ENCODE measurements around the gene ACTG1.

ACTG1 gene

DNA sequence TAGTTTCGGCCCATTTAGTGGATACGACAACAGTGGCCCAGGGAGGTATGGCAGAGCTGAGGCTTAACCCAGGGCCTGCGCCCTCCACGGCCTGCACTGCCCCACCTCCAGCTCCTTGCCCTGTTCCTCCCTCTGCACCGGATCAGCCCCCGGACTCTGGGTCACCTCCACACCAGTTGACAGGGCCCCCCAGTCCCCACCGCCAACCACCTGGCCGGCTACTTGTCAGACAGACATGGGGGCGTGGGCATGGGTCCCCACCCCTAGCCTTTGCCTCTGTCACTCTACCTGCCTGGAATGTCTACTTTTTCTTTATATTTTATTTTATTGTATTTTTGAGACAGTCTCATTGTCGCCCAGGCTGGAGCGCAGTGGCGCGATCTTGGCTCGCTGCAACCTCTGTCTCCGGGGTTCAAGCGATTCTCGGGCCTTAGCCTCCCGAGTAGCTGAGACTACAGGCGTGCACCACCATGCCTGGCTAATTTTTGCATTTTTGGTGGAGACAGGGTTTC, 3.0 kb upstream of the ACTG1 start:
- DNase-seq, result no peak

DNA sequence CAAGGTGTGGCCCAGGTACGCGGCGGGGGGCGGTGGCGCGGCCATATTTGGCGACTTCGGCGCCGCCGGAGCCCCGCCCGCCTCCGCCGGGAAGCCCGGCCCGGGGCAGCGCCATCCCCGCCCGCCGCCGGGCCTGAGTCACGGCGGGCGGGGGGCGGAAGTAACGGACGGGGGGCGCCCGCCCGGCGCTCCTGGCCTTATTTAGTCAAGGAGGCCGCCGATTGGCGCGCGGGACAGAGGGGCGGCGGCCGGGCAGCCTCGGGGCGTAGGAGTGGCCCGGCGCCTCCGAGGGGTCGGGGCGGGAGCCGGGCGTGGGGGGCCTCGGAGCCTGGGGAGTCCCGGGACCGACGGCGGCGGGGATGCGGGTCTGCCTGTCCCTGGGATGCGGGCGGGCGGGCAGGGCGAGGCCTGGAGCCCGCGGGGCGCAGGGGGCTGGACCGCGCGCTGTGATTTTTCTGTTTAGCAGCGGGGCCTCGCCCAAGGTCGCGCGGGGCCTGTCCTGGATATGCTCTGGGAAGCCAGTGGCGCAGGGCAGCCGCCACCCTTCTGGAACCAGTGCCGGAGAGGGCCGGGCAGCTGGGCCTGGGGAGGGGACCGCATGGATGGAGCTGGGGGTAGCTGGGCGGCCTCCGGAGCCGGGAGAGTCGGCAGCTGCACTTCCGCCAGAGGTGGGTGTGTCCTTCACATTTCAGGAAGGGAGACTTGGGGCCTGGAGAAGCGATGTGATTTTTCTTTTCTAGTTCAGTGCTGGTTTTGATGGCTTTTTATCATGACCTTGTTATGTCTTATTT, 2.3 kb upstream of the ACTG1 start:
- DNase-seq, result peak; percentile 39

DNA sequence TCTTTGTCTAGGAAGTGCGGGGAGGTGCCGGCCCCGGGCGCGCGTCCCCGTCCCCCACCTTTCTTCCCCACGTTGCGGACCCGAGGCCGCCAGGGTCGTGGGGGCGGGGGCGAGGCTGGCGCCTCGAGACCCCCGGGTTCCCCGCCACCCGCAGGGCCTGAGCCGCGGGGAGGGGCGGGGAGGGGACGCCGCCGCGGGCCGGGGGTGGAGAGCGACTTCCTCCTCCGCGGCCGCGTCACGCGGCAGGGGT, 1.8 kb upstream of the ACTG1 start:
- DNase-seq, result peak; percentile 71

DNA sequence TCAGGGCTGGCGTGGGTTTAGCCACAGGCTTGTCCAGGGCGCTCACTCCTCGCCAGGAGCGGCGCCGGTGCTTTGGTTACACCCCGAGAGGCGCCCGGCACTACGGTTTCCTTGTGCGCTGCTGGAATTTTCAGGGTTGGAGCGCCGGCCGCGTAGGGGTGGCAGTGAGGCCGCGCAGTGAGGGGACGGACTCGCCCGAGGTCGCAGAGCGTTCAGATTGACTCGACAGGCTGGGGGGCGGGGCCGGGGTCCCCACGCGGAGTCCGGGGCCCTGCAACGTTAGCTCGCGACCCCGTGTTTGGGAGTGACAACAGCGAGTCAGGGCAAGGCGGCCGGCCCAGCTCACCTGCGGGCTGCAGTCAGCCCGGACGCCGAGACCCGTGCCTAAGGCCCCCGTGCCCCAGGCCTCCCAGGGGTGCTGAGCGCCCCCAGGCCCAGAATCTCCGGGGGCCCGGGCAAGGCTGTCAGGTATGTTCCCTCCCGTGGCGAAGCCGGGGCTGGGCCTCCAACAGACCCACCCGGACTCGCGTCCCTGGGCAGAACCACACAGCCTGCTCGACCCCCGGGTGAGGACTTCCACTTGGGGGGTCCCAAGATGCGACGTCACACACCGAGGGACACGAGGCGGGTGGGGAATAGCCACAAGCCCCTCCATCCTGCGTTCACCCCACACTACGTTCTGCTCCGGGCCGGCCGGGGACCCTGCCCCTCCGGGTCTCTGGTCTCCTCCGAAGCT, 1.3 kb upstream of the ACTG1 start:
- peak; percentile 62 for DNase-seq

DNA sequence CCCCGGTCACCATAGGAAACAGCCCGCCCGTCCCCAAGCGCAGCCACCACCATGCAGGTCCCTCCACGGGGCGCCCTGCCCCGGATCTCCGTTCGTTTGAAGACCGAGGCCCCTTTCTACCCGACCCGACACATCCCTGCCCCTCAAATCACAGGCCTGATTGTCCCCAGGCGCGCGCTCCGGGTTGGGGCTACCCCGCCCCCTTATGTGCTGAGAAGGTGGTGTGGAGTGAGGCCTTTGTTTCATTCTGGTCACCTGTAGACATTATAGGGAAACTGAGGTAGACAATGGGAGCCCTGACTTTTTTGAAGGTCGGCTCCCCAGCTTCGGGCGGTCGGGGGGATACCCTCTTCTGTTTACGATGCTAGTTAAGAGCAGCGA, 763 bp upstream of the ACTG1 start:
- peak; percentile 66 for DNase-seq

DNA sequence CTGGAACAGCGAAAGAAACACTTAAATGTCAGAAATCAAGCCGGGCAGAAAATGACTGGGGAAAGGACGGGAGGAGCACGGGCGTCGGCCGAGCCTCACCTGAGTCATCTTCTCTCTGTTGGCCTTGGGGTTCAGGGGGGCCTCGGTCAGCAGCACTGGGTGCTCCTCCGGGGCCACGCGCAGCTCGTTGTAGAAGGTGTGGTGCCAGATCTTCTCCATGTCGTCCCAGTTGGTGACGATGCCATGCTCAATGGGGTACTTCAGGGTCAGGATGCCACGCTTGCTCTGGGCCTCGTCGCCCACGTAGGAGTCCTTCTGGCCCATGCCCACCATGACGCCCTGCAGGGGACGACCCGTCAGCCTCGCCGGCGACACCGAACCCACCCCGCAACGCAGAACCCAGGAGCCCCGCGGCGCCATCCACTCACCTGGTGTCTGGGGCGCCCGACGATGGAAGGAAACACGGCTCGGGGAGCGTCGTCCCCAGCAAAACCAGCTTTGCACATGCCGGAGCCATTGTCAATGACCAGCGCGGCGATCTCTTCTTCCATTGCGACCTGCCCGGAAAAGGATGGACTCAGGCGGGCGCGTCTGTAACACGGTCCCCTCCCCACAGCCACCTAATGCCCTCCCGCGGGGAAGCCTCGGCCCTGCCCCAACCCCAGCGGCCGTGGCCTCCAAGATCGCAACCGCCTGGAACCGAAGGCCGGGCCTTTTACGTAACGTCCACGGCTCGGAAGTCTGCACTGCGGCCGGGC, 616 bp downstream of the ACTG1 start:
- no peak for DNase-seq

DNA sequence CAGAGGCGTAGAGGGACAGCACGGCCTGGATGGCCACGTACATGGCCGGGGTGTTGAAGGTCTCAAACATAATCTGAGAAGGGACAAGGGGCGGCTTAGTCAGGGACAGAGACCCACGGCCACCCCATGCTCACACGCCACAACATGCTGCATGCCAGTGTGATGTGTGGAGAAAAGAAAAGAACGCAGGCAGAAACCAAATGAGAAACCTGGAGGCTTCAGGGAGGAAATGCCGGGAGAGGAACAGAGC, 1.1 kb downstream of the ACTG1 start:
- no peak for DNase-seq

DNA sequence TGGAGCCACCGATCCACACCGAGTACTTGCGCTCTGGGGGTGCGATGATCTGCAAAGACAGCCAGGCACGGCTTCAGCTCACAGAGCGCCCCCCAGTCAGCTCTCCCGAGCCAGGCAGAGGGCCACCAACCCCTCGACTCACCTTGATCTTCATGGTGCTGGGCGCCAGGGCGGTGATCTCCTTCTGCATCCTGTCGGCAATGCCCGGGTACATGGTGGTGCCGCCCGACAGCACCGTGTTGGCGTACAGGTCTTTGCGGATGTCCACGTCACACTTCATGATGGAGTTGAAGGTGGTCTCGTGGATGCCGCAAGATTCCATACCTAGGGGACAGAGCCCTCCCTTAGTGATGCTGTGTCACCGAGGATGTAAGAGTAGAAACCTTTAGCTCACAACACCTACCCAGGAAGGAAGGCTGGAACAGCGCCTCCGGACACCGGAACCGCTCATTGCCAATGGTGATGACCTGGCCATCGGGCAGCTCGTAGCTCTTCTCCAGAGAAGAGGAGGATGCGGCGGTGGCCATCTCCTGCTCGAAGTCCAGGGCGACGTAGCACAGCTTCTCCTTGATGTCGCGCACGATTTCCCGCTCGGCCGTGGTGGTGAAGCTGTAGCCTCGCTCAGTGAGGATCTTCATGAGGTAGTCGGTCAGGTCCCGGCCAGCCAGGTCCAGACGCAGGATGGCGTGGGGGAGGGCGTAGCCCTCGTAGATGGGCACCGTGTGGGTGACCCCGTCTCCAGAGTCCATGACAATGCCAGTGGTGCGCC, 1.6 kb downstream of the ACTG1 start:
- DNase-seq, result no peak

DNA sequence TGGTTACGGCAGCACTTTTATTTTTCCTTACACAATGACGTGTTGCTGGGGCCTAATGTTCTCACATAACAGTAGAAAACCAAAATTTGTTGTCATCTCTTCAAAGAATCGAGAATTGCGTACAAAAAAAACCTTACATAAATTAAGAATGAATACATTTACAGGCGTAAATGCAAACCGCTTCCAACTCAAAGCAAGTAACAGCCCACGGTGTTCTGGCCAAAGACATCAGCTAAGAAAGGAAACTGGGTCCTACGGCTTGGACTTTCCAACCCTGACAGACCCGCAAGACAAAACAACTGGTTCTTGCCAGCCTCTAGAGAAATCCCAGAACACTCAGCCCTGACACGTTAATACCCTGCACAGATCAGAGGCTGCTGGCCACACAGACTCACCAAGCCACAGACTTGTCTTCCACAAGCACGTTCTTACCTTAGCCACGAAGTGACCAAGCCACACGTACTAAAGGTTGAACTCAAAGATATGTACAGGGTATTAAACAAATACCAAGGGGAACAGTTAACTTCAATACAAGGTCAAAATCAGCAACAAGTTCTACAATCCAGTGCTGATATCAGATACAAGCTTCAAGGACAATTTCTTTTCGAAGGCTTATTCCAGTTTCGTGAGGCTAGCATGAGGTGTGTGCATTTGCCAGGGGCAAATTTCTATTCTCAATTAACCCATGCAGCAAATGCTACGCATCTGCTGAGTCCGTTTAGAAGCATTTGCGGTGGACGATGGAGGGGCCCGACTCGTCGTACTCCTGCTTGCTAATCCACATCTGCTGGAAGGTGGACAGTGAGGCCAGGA, 2.4 kb downstream of the ACTG1 start:
- DNase-seq, result no peak

DNA sequence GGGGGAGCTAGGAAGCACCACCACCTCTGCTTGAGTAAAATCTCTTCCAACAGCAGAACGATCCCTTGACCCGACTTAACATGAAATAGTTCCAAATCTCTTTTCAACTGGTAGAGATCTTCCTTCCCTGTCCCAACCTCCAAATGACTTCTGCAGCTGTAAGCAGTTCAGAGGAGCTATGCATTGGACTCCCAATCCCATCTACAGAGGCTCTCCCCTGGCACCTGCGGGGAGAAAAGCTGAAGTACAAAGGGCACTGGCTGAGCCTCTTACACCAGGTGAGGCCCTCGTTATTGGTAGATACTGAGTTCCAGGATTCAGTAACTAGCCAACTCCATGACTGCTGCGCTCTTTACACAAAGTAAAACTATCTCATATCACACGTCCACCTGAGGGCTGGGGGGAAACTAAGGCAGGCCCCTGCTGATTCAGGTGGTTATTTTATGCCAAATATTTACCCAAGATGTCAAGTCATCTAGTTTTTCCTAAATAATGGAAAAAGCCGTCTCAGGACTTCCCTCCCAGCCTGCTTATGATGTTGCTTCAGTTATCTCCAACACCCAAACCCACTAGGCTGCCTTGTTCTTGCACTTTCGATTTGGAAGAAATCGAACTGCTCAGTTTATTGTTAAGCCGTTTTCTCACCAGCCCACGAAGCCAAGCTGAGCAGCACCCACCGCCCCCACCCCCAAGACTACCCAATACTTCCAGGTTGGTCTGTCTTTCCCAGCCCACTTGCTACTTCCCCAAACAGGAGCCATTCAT, 3.2 kb downstream of the ACTG1 start:
- peak; percentile 15 for DNase-seq

DNA sequence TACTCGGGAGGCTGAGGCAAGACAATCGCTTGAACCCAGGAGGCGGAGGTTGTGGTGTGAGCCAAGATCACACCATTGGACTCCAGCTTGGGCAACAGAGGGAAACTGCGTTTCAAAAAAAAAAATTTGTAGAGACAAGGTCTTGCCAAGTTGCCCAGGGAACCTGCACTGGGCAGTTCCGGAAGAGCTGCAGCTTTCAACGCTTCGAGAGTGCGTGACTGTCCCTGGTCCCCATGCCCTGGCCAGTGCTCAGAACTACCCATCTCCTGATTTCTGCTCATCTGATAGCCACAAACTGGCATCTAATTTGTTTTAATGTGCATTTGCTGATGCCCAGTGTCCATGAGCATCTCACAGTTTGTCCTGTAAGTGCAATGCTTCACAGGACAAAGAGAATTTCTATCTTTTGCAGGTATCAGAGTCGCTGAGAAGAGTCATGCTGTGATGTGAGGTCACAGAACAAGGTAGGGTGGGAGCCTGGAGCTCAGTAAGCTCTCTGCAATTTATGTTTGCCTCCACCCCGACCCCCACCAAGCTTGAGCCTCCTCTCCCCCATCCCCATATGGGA, 3.9 kb downstream of the ACTG1 start:
- DNase-seq, result no peak

DNA sequence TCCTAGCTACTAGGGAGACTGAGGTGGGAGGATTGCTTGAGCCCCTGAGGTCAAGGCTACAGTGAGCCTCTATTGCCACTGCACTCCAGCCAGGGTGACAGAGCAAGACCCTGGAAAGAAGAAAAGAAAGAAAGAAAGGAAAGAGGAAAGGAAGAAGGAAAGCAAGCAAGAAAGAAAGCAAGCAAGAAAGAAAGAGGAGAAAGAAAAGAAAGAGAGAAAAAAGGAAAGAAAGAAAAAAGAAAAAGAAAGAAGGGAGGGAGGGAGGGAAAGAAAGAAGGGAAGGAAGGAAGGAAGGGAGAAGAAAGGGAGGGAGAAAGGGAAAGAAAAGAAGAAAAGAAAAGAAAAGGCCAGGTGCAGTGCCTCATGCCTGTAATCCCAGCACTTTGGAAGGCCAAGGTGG, 9.0 kb downstream of the ACTG1 start:
- DNase-seq, result no peak

DNA sequence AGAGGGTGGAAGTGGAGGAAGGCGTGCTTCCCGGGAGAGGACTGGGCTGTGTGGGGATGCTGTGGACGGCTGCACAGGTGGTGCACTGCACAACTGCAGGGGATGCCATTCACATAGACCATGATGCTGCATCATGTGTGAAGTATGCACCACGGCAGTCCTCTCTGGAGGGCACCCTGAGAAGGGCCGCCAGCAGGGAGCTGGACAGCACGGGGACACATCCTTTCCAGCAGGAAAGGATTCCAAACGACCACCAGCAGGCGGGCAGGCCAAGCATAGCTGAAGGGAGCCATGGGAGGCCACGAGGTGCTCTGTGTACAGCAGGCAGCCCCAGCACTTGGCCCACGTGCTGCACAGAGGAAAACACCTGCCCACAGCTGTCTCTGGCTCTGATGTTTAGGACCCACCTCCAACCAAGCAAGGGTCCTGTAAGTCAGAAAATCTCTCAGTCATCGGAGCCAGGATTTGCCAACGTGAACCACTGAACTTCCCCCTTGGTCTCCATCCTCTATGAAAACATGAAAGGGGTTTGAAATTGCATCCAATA, 10.1 kb downstream of the ACTG1 start:
- DNase-seq, result no peak

DNA sequence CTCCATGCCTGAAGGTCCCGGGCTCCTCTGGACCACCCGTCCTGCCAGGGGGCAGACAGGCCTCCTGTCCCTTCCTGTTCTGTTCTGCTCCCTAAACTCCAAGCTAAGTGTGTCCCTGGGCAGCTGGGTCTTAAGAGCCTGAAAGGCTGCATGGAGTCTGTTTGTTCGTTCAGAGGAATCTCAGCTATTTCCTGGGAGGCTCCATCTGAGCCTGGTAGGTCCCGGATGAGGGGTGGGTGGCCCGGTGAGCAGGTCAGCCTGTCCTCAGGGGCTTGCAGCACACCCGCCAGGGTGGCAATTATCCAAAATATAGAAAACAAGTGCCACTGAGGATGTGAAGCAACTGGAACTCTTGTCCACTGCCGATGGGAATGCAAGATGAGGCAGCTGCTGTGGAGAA, 12.6 kb downstream of the ACTG1 start:
- DNase-seq, result no peak

DNA sequence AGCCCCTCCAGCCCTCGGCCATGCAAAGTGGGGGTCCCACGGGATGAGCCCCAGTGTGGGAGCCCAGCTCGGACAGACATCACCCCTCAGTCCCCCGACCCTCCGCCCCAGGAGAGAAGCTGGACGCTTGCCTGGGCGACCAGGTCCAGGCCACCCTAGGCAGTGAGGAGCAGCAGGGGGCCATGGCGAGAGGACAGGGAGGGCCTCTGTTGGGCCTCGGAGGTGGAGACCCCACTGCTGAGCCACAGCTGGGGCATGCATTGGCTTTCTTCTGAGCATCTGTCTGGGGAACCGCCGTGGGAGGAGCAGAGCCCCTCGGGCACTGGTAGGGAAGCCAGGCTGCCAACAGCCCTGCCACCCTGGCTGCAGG, 13.0 kb downstream of the ACTG1 start:
- DNase-seq, result no peak

DNA sequence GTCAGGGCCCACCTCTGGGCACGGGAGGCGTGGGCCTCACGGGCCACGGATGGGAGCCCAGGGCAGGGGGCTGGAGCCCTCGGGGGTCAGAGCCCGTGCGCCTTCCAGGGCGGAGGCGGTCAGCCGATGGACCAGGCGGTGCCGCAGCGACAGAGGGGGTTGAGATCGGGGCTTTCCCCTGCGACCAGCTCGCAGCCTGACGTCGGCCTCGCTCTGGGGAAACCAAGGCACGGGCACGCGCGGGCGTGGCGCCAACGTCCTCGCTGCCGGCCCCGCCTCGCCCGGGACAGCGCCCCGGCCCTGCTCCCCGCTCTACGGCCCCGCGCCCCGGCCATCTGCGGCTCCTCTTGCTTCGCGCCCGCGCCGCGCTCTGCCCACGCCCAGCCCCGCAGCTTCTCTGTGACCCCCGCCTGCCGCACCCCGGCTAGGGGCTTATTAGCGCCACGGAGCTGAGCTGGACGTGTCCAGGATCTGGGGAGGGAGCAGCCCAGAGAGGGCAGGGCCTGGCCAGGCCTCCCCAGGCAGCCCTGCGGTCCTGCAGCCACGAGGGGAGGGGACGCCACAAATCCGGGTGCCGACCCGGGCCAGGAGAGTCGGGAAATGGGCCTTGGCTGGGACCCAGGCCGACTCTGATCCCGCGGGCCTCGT, 13.5 kb downstream of the ACTG1 start:
- no peak for DNase-seq

DNA sequence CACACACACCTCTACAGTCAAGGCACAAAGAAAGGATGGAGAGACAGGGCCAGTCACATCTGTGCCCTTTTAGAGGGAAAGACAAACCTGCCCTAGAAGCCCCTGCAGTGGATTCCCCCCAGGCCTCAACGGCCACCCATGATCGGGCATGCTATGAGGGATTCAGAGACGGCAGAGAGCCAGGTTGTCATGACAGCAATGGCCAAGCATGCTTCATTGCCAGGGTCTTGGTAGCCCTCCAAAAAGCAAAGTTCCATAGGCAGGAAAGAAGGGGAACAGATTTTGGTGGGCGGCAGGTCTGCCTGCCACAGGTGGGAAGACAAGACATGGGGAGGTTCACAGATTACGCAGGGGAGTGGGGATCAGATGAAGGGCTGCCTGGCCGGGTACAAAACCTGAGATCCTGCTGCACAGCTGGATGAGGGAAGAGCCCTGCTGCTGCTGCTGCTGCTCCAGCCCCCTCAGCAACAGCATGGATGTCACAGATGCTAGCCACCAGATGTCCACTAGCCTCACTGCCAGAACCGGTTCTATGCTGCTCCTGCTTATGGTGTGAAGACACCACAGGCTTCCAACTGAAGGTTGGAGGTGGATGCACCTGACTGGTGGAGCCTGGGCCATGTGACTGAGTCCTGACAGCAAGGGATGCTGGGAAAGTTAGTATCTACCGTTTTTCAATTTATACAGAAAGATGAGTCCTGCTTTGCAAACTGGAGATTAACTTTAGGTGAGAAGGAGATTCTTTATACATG, 17.8 kb downstream of the ACTG1 start:
- DNase-seq, result no peak

DNA sequence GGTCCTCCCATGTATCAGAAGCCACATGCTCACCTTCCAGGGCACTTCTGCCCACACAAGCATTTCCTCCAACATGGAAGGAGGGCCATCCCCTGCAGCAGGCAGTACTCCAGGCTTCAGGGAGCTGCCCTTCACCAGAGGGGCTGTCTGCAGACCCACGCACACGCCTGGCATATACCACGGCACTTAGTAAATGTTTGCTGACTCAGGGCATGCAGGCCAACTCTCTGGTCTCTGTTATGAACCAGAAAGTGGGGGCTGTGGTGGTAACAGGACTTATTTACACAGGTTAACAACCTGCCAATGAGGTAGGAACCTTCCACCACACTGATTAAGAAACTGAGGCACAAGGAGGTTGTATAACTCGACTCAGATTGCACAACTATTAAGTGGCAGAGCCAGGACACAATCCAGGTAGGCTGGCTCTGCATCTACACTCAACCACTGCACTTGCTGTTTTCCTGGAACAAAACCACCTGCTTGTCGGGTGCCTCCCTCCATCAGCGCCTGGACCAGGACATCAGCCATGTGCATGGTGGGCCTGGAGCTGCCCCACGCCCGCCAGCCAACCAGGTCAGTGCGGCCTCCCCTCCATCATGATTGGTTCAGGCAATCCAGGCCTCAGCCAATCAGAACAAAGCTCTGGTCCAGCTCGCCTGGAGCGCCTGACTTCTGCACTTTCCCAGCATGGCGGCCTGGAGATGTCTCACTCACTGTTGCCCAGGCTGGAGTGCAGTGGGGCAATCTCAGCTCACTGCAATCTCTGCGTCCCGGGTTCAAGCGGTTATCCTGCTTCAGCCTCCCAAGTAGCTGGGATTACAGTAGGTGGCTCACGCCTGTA, 19.2 kb downstream of the ACTG1 start:
- no peak for DNase-seq

DNA sequence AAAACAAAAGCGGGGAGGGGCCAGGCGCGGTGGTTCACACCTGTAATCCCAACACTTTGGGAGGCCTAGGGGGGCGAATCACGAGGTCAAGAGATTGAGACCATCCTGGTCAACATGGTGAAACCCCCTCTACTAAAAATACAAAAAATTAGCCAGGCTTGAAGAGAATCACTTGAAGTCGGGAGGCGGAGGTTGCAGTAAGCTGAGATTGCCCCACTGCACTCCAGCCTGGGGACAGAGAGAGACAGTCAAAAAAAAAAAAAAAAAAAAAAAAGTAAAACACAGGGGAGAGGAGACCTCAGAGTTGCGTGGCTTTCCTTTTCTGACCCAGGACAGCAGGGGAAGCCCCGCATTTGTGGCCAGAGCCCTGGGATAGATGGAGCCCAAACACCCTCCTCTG, 19.9 kb downstream of the ACTG1 start:
- no peak for DNase-seq
